Measurements from ENCODE around the gene TRIP4. TPM values are rescaled to one million over a fixed set of nuclear protein-coding genes. Genes with fewer than 3 reads are reported as not detected.

Gene TRIP4
- total RNA-seq, 1 experiment from 2014 or later: 19.8 TPM

DNA sequence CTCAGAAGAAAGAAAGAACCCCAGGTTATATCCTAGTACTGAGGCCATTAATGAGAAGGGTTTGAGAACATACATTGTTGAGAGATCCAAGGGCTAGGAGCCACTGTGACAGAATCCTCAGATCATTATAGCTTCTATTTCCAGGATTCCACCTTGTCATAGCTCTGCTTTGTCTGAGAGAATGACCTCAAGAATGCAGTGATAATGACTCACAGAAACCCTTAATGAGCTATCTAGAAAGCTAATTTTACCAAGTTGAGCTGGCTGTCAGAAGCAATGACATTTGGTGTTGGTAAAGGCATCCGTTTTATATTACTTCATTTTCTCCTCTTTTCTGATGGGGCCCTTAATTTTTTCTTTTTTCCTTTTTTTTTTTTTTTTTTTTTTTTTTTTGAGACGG, 10.9 kb downstream of the TRIP4 start:
- no peaks in the 10 kb centered on the region for H3K4me1 Mint-ChIP-seq (ENCODE audit: insufficient read depth, unreplicated experiment)
- ChIA-PET POLR2A (interaction anchor here (0.6 to 1.1 kb wide), 3 partner anchors 14 to 84 kb away, joined by 3 to 4 read pairs (median 3); no protein-coding TSS in a partner anchor), CTCF (interaction anchor here (1.0 to 1.7 kb wide), 2 partner anchors 25 to 27 kb away, joined by 5 to 7 read pairs; no protein-coding TSS in a partner anchor)
- no peaks in the 10 kb centered on the region for H3K27me3 Mint-ChIP-seq (ENCODE audit: insufficient read depth, unreplicated experiment)
- no peaks in the 10 kb centered on the region for H3K9me3 Mint-ChIP-seq (ENCODE audit: unreplicated experiment)
- no peak for DNase-seq (ENCODE audit: unreplicated experiment)
- H3K4me3 Mint-ChIP-seq (ENCODE audit: unreplicated experiment): no peak overlapping the region
- peaks cover 91% of the 10 kb centered on the region for H3K36me3 Mint-ChIP-seq (ENCODE audit: insufficient read depth, unreplicated experiment)
- intact Hi-C loops (cut with micrococcal nuclease): no loop called here
- no TSS peak for BruUV-seq (replicated peaks)
- TF ChIP-seq, protein P1, sequence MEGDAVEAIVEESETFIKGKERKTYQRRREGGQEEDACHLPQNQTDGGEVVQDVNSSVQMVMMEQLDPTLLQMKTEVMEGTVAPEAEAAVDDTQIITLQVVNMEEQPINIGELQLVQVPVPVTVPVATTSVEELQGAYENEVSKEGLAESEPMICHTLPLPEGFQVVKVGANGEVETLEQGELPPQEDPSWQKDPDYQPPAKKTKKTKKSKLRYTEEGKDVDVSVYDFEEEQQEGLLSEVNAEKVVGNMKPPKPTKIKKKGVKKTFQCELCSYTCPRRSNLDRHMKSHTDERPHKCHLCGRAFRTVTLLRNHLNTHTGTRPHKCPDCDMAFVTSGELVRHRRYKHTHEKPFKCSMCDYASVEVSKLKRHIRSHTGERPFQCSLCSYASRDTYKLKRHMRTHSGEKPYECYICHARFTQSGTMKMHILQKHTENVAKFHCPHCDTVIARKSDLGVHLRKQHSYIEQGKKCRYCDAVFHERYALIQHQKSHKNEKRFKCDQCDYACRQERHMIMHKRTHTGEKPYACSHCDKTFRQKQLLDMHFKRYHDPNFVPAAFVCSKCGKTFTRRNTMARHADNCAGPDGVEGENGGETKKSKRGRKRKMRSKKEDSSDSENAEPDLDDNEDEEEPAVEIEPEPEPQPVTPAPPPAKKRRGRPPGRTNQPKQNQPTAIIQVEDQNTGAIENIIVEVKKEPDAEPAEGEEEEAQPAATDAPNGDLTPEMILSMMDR (IDR thresholded peaks at IDR 0.05; ENCODE audit: unreplicated experiment): no peak
- H3K27ac Mint-ChIP-seq (ENCODE audit: low read depth, unreplicated experiment): no peak overlapping the region

DNA sequence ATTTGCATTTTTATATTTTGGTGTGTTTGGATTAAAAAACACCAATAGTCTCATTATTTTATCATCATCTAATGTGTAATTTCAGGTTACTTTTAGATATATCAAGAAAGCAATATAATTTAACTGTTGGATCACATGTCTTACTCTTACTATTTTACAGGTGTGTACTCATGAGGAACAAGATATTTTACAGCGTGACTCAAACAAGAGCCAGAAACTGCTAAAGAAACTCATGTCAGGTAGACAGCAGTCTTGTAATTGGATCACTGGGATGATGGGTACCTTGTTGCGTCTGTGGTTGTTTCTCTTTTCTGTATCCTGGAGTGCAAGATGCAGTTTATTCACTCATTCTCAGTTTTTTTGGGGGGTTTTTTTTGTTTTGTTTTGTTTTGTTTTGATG, 12.9 kb downstream of the TRIP4 start:
- H3K4me3 Mint-ChIP-seq (ENCODE audit: unreplicated experiment): no peak overlapping the region
- peak overlapping the region; percentile 12 for H3K27ac Mint-ChIP-seq (ENCODE audit: low read depth, unreplicated experiment)
- TF ChIP-seq, protein P1 (IDR thresholded peaks at IDR 0.05; ENCODE audit: unreplicated experiment): no peak
- intact Hi-C loops (cut with micrococcal nuclease): no loop called here
- no TSS peak for BruUV-seq (replicated peaks)
- no peaks in the 10 kb centered on the region for H3K9me3 Mint-ChIP-seq (ENCODE audit: unreplicated experiment)
- no peaks in the 10 kb centered on the region for H3K4me1 Mint-ChIP-seq (ENCODE audit: insufficient read depth, unreplicated experiment)
- POLR2A ChIA-PET: no interaction called here
- H3K27me3 Mint-ChIP-seq (ENCODE audit: insufficient read depth, unreplicated experiment): no peaks in the 10 kb centered on the region
- CTCF ChIA-PET: no interaction called here
- peaks cover 87% of the 10 kb centered on the region for H3K36me3 Mint-ChIP-seq (ENCODE audit: insufficient read depth, unreplicated experiment)
- no peak for DNase-seq (ENCODE audit: unreplicated experiment)

DNA sequence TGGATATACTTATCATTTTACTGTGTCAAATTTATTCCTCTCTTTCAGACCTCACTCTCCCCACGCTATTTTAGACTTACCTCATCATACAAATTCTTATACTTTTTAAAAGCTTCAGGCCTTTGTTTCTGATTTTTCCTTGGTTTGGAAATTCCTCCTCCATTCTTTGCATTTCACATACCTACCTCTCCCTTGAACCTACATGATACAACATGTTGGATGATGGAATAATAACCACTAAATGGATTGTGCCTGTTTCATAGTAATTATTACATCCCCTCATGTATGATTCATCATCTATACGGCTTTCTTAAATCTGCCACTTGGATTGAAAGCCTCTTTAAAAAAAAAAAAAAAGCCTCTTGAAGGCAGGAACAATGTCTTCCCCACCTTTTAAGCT, 24.6 kb downstream of the TRIP4 start:
- no TSS peak for BruUV-seq (replicated peaks)
- Mint-ChIP-seq H3K4me1 (ENCODE audit: insufficient read depth, unreplicated experiment) (peaks cover 7% of the 10 kb centered on the region), H3K4me3 (ENCODE audit: unreplicated experiment) (no peak overlapping the region), H3K27ac (ENCODE audit: low read depth, unreplicated experiment) (peak overlapping the region; percentile 91), H3K36me3 (ENCODE audit: insufficient read depth, unreplicated experiment) (peaks cover 79% of the 10 kb centered on the region), H3K9me3 (ENCODE audit: unreplicated experiment) (peaks cover 7% of the 10 kb centered on the region), H3K27me3 (ENCODE audit: insufficient read depth, unreplicated experiment) (no peaks in the 10 kb centered on the region)
- ChIA-PET CTCF (interaction anchor here (0.6 to 4.2 kb wide), 3 partner anchors 14 to 276 kb away, joined by 3 to 13 read pairs (median 3); no protein-coding TSS in a partner anchor), POLR2A (interaction anchor here (1.0 to 1.6 kb wide), 5 partner anchors 13 to 60 kb away, joined by 3 to 6 read pairs (median 3); partner anchors contain the start of genes TRIP4 and ZNF609)
- DNase-seq (ENCODE audit: unreplicated experiment): peak; percentile 40
- intact Hi-C loops (cut with micrococcal nuclease): no loop called here
- TF ChIP-seq, protein P1 (IDR thresholded peaks at IDR 0.05; ENCODE audit: unreplicated experiment): no peak

DNA sequence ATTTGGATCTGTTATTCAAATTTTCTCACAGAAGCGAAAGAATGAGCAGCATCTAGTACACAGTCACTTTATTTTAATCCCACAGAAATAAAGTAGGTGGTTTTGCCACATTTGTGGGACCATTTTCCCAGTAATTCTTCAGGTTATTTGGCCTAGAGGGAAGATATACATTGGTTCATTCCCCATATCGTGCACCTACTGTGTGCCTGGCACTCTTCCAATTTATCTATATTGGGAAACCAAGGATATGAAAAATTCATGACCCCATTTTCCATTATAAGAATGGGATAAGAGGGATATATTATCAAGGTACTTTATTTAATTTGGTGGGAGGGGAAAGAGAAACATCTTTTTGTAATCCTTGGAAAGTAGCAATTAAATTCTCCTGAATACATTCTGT, 35.1 kb downstream of the TRIP4 start:
- intact Hi-C loops (cut with micrococcal nuclease): no loop called here
- no TSS peak for BruUV-seq (replicated peaks)

More for the DNA sequence above, 35.1 kb downstream of the TRIP4 start:
- DNase-seq (ENCODE audit: unreplicated experiment): no peak
- TF ChIP-seq, protein P1 (IDR thresholded peaks at IDR 0.05; ENCODE audit: unreplicated experiment): no peak
- Mint-ChIP-seq H3K4me3 (ENCODE audit: unreplicated experiment) (no peak overlapping the region), H3K9me3 (ENCODE audit: unreplicated experiment) (no peaks in the 10 kb centered on the region), H3K36me3 (ENCODE audit: insufficient read depth, unreplicated experiment) (peaks cover 84% of the 10 kb centered on the region), H3K4me1 (ENCODE audit: insufficient read depth, unreplicated experiment) (no peaks in the 10 kb centered on the region), H3K27me3 (ENCODE audit: insufficient read depth, unreplicated experiment) (no peaks in the 10 kb centered on the region), H3K27ac (ENCODE audit: low read depth, unreplicated experiment) (no peak overlapping the region)
- POLR2A ChIA-PET: no interaction called here
- CTCF ChIA-PET: no interaction called here
